Heart right ventricle (tissue), 16 donors: Measurements from ENCODE around the gene SORCS3. TPM values are rescaled to one million over a fixed set of nuclear protein-coding genes. Genes with fewer than 3 reads are reported as not detected.

Source experiments
- ATAC-seq, 8 donors: fragments of 200-7000 bp; cut with Tn5 transposase; one replicate each; pipeline ENCODE4 v1.9.1; 2020; ENCODE audit warnings: mild to moderate bottlenecking in 8 of 8, moderate library complexity in 8 of 8, moderate number of reproducible peaks in 1 of 8
- DNase-seq, 2 donors: peaks; one replicate each; pipeline ENCODE4 v3.0.0-alpha.2; 2020
- H3K27ac ChIP-seq, 10 donors: fragments of 200-600 bp; sonication (generic) in 2 of 10; one replicate each; pipeline versions ENCODE4 v1.5.0 to v1.8.0; 2020 to 2022; ENCODE audit warnings: mild to moderate bottlenecking in 3 of 10
- H3K27me3 ChIP-seq, 7 donors: fragments of 200-600 bp; one replicate each; pipeline ENCODE4 v1.8.0; 2021 to 2022; ENCODE audit warnings: mild to moderate bottlenecking in 2 of 7
- H3K36me3 ChIP-seq, 9 donors: fragments of 200-600 bp; sonication (generic) in 1 of 9; one replicate each; pipeline versions ENCODE4 v1.5.0 to v1.8.0; 2020 to 2022; ENCODE audit warnings: mild to moderate bottlenecking in 2 of 9
- H3K4me1 ChIP-seq, 9 donors: fragments of 200-600 bp; sonication (generic) in 1 of 9; one replicate each; pipeline versions ENCODE4 v1.5.0 to v1.8.0; 2020 to 2022; ENCODE audit warnings: mild to moderate bottlenecking in 4 of 9
- H3K4me3 ChIP-seq, 10 donors: fragments of 200-600 bp; sonication (generic) in 2 of 10; one replicate each; pipeline versions ENCODE4 v1.5.0 to v1.8.0; 2020 to 2022; ENCODE audit warnings: mild to moderate bottlenecking in 7 of 10, moderate library complexity in 2 of 10
- H3K9me3 ChIP-seq, 11 donors: fragments of 200-600 bp in 10 of 11; sonication (generic) in 2 of 11; one replicate each; pipeline versions ENCODE4 v1.5.0 to v1.8.0; 2013 to 2022; ENCODE audit warnings: mild to moderate bottlenecking in 2 of 11, control low read depth in 1 of 11, moderate library complexity in 1 of 11
- CTCF ChIP-seq, 9 donors: fragments of 200-600 bp; sonication (generic) in 2 of 9; IDR thresholded peaks; one replicate each; pipeline versions ENCODE4 v1.5.0 to v1.8.0; 2021 to 2022; ENCODE audit warnings: antibody characterized with exemption in 9 of 9, mild to moderate bottlenecking in 5 of 9, moderate library complexity in 1 of 9
- WGBS, 2 donors: extraction: QIAGEN DNeasy Blood & Tissue Kit; methylation state at CpG; one replicate each; pipeline ENCODE4 v1.1.7; 2013; ENCODE audit warnings: inconsistent platforms in 1 of 2; 5-methylcytosine and 5-hydroxymethylcytosine counted together
- intact Hi-C, 10 donors: fragments of 100-400 bp; cut with DNase I; formaldehyde crosslinking; loops; one replicate each; pipeline versions ENCODE4 v1.11.1 to v1.14.2; 2022
- polyA plus RNA-seq, 2 donors: library from polyadenylated mRNA; stranded (reverse); fragments of 200-250 nt; gene quantifications; one replicate each; pipeline ENCODE4 v1.2.3, GENCODE V29; 2013
- total RNA-seq, 10 donors: library from RNA; stranded (reverse); fragmentation: NEBNext Ultra II Directional in 3 of 10; extraction: Animal tissue kit (Norgen Biotek cat#: 25700) in 3 of 10; gene quantifications; one replicate each; pipeline versions ENCODE4 v1.2.1 to v1.2.4, GENCODE V29; 2021 to 2023
- donor health status: Arrhythmogenic right ventricular cardiomyopathy.
- donor health status: ischemic (EF 13 %, LVEDD 7.1; RV severe dilation, severe dysfunction).
- donor health status: healthy with polysubstance abuse.
- donor health status: DM: no; HTN: yes; CAD: no.
- donor health status: DM: no; HTN: no; CAD: no.
- donor health status: ischemic (EF 25% LVEDD 6.9; RV normal size, moderate dysfunction).
- donor health status: ischemic (EF 25% LVEDD 5.7; RV mildly dilated, moderate dysfunction).
- donor health status: healthy.
- donor health status: DM: yes; HTN: yes; CAD: no.
- donor health status: Ischemic cardiomyopathy.
- donor health status: ischemic (EF 35%, LVEDD 5.7; RV mildly dilated, moderate dysfunction).
- donor health status: nonischemic (EF 11% LVEDD 7.7; RV severe dilation, severe dysfunction).
- donor health status: DM: yes; HTN: yes; CAD: no.
- donor health status: PGD.
- donor health status: ischemic (EF 29% LVEDD 5.4; RV normal size, mild dysfunction).
- donor health status: nonischemic (EF 23%, LVEDD 6.1; RV moderate dilation, normal function).

The SORCS3 gene
- total and polyA plus RNA-seq, 12 donors, result 0.01 to 0.09 (median 0.05) TPM; not detected in 4

GRCh38 chr10:104659809-104660208 is 18.7 kb downstream of the SORCS3 start:
- H3K9me3 ChIP-seq, result no peaks in the 10 kb centered on the region
- H3K27me3 ChIP-seq, result peaks cover 0 to 18% (median 10%) of the 10 kb centered on the region in 7 donors
- intact Hi-C loops, result loop anchor here in 3 of 10 donors (5.0 to 10.0 kb wide), 2 partner anchors 97 to 115 kb away; no protein-coding TSS in a partner anchor
- no peak overlapping the region for H3K4me3 ChIP-seq
- no peak for TF ChIP-seq CTCF (IDR thresholded peaks at IDR 0.05)
- DNase-seq, result no peak
- H3K4me1 ChIP-seq, result no peaks in the 10 kb centered on the region
- 44 to 61% methylated on average over 4 of the region's 4 CpGs for WGBS, 2 donors
- H3K36me3 ChIP-seq, result no peaks in the 10 kb centered on the region
- H3K27ac ChIP-seq, result no peak overlapping the region
- no peak for ATAC-seq

DNA sequence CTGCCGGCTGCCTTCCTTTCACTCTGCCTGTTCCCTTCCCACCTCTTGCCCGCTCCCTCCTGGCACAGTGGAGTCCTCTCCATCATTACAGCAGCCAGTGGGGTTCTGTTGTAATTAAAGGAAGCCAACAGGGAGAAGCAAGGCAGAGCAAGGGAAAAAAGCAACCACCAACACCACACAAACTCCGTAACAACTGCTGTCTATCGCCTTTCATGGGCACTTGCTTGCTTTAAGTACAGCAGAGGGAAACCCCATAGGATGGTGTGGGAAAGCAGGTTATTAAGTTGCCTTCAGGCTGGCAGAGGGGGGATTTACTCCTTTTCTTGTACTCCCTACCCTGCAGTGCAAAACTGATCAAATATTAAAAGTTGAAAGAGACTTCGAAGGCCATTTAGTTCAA is 22.0 kb downstream of the SORCS3 start:
- Histone ChIP-seq H3K4me1 (no peaks in the 10 kb centered on the region), H3K36me3 (no peaks in the 10 kb centered on the region), H3K9me3 (no peaks in the 10 kb centered on the region), H3K27ac (no peak overlapping the region), H3K27me3 (peaks cover 0 to 22% (median 10%) of the 10 kb centered on the region in 7 donors), H3K4me3 (no peak overlapping the region)
- ATAC-seq (no peak), DNase-seq (no peak)
- no peak for TF ChIP-seq CTCF (IDR thresholded peaks at IDR 0.05)
- intact Hi-C loops, result loop anchor here in 1 of 10 donors (10.0 kb wide), 1 partner anchor 112 kb away; no protein-coding TSS in a partner anchor
- 76 to 78% methylated on average over 5 of the region's 5 CpGs for WGBS, 2 donors

DNA sequence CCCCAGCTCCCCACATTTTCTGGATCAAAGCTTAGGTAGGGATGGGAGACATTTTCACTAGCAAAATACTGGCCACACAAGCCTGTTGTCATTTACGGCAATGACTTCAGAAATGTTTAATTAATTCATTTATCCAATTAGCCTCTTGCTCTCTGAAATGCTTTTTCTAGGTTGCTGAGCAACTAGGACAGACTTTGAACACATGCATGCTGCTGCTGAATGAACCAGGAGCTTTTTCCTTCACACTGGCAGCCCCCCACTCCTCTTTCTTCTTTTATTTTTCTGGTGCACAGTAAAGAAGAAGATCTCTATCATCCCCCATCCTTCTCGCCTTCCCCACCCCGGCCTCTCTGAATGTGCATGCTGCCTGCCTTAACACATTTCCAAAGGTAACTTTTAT is 22.5 kb downstream of the SORCS3 start:
- H3K4me3 ChIP-seq, result no peak overlapping the region
- intact Hi-C loops, result loop anchor here in 1 of 10 donors (10.0 kb wide), 1 partner anchor 111 kb away; no protein-coding TSS in a partner anchor
- no peak overlapping the region for H3K27ac ChIP-seq
- TF ChIP-seq CTCF (IDR thresholded peaks at IDR 0.05), result no peak
- H3K27me3 ChIP-seq, result peaks cover 0 to 22% (median 10%) of the 10 kb centered on the region in 7 donors
- no peaks in the 10 kb centered on the region for H3K36me3 ChIP-seq
- 86 to 91% methylated on average over 3 of the region's 3 CpGs for WGBS, 2 donors
- H3K9me3 ChIP-seq, result no peaks in the 10 kb centered on the region
- H3K4me1 ChIP-seq, result no peaks in the 10 kb centered on the region
- ATAC-seq (no peak), DNase-seq (no peak)

DNA sequence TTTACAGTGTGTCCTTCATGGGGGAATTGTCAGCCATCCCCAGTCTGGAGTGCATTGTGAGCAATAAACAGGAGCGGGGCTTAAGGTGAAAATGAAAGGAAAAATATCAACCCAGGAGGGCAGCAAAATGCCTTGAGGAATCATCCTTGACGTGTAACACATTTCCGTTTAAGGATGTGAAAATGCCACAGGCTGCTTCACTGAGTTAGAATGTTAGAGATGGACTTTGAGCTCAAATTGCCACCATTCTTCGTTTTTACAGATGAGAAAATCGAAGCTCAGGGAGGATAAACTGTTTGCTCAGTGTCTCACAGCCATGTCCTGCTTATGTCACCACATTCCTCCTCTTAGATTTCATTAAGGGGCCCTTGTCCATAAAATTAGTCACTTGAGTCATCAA is 23.1 kb downstream of the SORCS3 start:
- ATAC-seq, result no peak
- H3K9me3 ChIP-seq, result no peaks in the 10 kb centered on the region
- no peak overlapping the region for H3K27ac ChIP-seq
- TF ChIP-seq CTCF (IDR thresholded peaks at IDR 0.05), result no peak
- no peaks in the 10 kb centered on the region for H3K4me1 ChIP-seq
- intact Hi-C loops, result loop anchor here in 1 of 10 donors (10.0 kb wide), 1 partner anchor 111 kb away; no protein-coding TSS in a partner anchor
- no peaks in the 10 kb centered on the region for H3K36me3 ChIP-seq
- WGBS, 2 donors, result 52 to 82% methylated on average over 5 of the region's 5 CpGs
- H3K27me3 ChIP-seq, result peaks cover 0 to 21% (median 10%) of the 10 kb centered on the region in 7 donors
- no peak overlapping the region for H3K4me3 ChIP-seq
- DNase-seq, result no peak
